HEK293 (cell line): ENCODE results near the gene ACTR1A.

Experiments
- ZNF133 ChIP-seq: fragments of 450-650 bp; formaldehyde crosslinking; IDR thresholded peaks from 2 replicates; pipeline ENCODE4 v1.5.1; 2016; ENCODE audit warnings: missing biosample characterization, missing genetic modification characterization
- ZNF184 ChIP-seq: fragments of 450-650 bp; IDR thresholded peaks from 2 replicates; pipeline ENCODE4 v1.5.1; 2018; ENCODE audit warnings: missing biosample characterization, mild to moderate bottlenecking, missing genetic modification characterization
- TF ChIP-seq, protein P1 (sequence below): fragments of 450-650 bp; IDR thresholded peaks from 2 replicates; pipeline ENCODE4 v1.5.1; 2018; ENCODE audit warnings: missing biosample characterization, missing genetic modification characterization
- TF ChIP-seq, protein P2 (sequence below): fragments of 450-650 bp; formaldehyde crosslinking; IDR thresholded peaks from 2 replicates; pipeline ENCODE4 v1.5.1; 2016; ENCODE audit warnings: missing biosample characterization, missing genetic modification characterization

DNA sequence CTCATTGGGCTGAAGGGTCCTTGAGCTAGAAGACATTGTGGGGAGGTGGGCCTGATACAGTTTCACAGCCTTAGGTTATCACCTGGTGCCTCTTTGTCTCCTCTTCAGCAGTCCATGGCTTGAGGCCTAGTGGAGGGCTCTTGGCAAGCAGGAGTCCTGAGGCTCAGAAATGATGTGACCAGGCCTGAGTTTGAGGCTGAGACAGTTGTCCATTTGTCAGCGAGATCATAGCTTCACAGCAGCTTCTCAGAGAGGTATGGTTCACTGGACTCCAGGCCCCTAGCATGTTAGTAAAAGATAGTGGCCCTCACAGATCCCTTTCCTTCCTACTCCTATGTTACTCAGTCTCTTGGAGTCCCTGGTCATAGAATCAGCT lies 20.4 kb upstream of the ACTR1A start:
- TF ChIP-seq, protein P1, sequence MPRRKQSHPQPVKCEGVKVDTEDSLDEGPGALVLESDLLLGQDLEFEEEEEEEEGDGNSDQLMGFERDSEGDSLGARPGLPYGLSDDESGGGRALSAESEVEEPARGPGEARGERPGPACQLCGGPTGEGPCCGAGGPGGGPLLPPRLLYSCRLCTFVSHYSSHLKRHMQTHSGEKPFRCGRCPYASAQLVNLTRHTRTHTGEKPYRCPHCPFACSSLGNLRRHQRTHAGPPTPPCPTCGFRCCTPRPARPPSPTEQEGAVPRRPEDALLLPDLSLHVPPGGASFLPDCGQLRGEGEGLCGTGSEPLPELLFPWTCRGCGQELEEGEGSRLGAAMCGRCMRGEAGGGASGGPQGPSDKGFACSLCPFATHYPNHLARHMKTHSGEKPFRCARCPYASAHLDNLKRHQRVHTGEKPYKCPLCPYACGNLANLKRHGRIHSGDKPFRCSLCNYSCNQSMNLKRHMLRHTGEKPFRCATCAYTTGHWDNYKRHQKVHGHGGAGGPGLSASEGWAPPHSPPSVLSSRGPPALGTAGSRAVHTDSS (tag by site-specific recombination), result no peak
- TF ChIP-seq, protein P2, sequence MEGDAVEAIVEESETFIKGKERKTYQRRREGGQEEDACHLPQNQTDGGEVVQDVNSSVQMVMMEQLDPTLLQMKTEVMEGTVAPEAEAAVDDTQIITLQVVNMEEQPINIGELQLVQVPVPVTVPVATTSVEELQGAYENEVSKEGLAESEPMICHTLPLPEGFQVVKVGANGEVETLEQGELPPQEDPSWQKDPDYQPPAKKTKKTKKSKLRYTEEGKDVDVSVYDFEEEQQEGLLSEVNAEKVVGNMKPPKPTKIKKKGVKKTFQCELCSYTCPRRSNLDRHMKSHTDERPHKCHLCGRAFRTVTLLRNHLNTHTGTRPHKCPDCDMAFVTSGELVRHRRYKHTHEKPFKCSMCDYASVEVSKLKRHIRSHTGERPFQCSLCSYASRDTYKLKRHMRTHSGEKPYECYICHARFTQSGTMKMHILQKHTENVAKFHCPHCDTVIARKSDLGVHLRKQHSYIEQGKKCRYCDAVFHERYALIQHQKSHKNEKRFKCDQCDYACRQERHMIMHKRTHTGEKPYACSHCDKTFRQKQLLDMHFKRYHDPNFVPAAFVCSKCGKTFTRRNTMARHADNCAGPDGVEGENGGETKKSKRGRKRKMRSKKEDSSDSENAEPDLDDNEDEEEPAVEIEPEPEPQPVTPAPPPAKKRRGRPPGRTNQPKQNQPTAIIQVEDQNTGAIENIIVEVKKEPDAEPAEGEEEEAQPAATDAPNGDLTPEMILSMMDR (tag by site-specific recombination), result no peak
- TF ChIP-seq ZNF133 (no peak), ZNF184 (tag by site-specific recombination) (no peak)
